RPMI7951 (cell line): ENCODE data around the gene ALPK3. TPM values are rescaled to one million over a fixed set of nuclear protein-coding genes. Genes with fewer than 3 reads are reported as not detected.
A peak's percentile ranks its signal among the peaks of the same experiment; 100 is the strongest.

Experiments
- DNase-seq: peaks from one replicate; pipeline ENCODE4 v3.0.0-alpha.2; 2012; ENCODE audit warnings: low read depth
- total RNA-seq: library from RNA; depleted of rRNA; stranded (reverse); fragments of >200 nt; shearing (Covaris generic); gene quantifications from 2 replicates; pipeline ENCODE4 v1.2.3, GENCODE V29; 2014

ALPK3 gene
- total RNA-seq, 1 experiment from 2014 or later = 0.12 TPM

- peak; percentile 22 for DNase-seq
These were observed 19.9 kb upstream of the ALPK3 start for GRCh38 chr15:84797212-84797611.

DNA sequence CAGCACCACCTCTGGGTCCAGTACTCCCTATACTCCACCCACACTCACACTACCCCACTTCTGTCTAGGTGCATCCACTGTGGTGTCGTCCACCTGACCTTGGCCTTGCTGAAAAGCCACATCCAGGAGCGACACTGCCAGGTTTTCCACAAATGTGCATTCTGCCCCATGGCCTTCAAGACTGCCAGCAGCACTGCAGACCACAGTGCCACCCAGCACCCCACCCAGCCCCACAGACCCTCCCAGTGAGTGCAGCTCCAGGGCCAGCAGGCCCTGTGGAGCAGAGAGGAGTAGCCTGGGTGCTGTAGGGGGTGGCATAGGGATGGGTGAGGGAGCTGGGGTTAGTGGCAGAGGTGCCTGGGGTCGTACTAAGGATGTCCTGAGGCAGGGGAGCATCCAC lies 19.4 kb upstream of the ALPK3 start:
- DNase-seq = no peak

DNA sequence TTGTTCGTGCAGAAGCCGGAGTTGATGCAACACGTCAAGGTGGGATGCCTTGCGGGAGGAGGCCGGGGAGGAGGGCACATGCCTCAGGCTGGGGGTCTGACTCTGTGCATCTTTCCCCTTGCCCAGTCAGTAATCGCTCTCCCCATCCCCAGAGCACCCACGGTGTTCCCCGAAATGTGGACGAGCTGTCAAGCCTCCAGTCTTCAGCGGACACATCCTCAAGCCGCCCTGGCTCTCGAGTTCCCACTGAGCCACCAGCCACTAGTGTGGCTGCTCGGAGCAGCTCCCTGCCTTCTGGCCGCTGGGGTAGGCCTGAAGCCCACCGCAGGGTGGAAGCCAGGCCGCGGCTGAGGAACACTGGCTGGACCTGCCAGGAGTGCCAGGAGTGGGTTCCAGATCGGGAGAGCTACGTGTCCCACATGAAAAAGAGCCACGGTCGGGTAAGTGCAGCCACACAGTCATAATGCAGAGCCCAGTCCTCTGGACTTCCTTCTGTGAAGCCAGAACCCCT lies 18.7 kb upstream of the ALPK3 start:
- DNase-seq = no peak

DNA sequence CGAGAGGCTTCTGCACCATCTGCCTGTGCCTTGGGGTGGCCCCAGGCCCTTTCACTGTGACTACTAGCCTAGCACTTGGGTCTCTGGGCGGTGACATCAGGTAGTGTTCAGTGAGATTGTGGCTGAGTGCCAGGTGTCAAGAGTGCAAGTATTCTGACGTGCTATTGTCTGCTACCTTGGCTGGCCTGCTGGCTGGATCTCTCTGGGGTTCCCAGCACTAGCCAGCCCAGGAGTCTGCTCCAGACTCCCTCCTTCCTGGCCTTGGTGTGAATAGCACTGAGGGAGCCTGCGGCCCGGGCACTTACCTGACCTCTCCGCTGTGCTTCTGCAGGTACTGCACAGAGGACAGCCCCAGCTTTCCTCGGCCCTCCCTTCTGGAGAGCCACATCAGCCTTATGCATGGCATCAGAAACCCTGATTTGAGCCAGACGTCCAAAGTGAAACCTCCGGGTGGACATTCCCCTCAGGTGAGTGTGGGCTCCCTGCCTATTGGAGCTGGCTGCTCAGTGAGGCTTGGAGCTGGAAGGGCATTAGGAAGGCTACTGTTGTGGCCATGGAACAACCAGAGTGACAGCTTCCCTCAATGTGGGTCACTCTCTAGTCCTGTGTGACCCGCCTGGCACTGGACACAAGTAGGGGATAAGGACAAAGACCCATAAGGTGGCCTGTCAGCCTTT lies 17.5 kb upstream of the ALPK3 start:
- no peak for DNase-seq

GRCh38 chr15:84800365-84800806 lies 16.8 kb upstream of the ALPK3 start:
- DNase-seq = no peak

- no peak for DNase-seq
These were observed 12.9 kb upstream of the ALPK3 start for GRCh38 chr15:84804005-84804900.

DNA sequence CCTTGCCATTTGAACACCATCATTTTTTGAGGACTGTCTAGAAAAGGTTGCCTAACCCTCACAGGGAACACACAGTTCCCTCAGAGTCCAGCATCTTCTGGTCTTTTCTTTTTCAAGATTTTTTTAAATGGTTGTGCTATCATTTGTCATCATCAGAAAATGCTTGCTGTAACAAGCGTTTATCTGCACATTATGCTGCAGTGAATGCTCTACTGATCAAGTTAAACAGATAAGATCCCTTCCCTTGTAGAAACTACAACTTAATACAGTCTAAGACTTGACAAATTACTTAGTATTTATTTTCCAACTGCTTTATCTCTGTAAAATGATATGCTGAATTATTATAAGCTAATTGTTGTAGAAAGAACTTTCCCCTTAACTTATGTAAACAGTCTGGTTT lies 11.9 kb upstream of the ALPK3 start:
- DNase-seq = no peak

GRCh38 chr15:84807228-84807627 lies 9.9 kb upstream of the ALPK3 start:
- no peak for DNase-seq

DNA sequence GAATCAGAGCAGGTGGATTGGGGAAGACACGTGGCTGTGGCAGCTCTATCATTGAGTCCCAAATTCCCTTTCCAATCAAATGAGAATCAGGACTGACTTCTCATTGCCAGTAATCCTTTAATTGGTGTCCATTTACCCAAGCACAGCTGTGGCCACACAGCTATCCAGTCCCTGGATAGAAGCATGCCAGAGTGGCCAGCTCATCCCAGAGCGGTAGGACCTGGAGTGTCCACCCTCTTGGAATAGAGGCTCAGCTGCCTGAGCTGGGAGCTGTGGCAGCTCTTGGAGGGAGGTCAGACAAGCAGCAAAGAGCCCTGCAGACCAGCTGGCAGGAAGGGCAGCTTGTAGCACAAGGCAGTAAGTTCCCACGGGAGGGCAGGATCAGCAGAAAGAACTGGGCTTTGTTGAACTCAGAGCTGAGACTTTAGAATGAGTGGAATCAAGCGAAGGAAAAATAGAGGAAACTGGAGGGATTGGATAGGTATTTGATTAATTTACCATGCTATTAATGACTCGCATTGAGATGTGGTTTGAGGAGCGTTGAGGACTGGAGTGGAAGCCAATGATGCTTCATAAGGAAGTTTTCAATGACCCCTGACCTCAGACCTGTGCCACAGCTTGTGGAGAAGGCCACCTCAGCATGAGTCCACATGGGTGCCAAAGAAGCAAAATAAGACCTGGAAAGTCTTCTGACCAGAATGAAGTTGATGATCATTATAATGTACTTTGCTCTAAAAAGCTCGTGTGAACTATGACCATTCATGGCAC lies 6.9 kb upstream of the ALPK3 start:
- peak; percentile 22 for DNase-seq

DNA sequence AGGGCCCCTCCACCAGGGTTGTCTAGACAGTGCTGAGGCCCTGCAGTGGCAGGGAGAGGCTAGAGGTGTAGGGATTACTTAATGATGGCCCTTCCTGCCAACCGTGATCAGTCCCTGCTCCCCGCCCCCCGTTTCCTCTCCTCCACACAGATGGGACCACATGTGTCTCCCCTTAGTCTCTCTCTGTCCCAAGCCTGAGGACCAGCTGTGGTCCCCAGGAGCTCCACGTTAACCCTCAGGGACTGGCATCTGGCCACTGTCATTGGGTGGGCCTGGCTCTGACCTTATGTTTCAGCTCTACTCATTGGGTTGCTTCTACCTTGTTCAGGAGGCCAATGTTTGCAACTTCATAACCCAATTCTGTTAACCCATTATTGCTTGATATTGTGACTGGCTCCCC lies 6.0 kb upstream of the ALPK3 start:
- DNase-seq = no peak

- DNase-seq = no peak
These were observed 5.3 kb upstream of the ALPK3 start for GRCh38 chr15:84811828-84812227.

DNA sequence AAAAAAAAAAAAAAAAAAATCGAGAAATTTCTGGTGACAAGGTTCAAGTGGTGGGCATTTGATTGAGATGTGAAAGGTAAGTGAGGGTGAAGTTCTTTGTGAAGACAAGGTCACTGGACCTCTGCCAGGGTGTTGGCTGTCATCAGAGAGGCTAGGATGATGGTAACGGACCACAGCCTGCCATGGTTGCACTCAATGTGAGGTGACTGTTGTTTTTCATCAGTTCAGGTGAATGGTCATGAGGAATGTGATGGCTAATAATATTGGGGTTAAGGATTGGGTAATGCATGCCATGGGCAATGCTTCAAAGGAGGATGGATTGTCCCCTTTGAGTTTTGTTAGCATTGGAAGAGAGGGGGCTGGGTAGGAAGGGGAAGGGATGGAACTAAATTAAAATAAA lies 4.3 kb upstream of the ALPK3 start:
- no peak for DNase-seq

GRCh38 chr15:84813435-84813834 lies 3.7 kb upstream of the ALPK3 start:
- DNase-seq = no peak

- no peak for DNase-seq
These were observed 3.2 kb upstream of the ALPK3 start for GRCh38 chr15:84813931-84814330.

- no peak for DNase-seq
These were observed 2.2 kb upstream of the ALPK3 start for GRCh38 chr15:84814916-84815315.

GRCh38 chr15:84817466-84818081 lies 418 bp downstream of the ALPK3 start:
- DNase-seq = no peak

- peak; percentile 47 for DNase-seq
These were observed 1.3 kb downstream of the ALPK3 start for GRCh38 chr15:84818261-84819131.

DNA sequence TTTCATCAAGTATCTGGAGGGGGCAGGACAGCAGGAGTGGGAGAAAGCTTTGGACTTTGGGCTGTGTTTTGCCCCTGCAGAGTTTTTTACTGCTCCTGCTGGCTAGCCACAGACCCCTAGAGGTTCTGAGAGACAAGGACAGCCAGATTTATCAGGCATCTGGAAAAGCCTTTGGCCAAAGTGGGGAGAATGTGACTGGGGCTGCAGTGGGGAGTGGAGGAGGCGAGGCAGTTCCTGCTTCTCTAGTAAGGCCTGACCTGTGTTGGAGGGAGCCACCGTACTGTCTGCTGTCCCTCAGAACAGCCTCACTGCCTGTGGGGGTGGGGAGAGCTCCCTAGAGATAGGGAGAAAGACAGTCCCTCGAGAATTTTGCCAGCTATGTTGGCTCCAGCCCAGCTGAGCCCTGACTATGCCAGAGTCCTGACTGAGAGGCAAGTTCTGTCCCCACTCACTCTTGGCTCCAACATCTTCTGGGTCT lies 2.2 kb downstream of the ALPK3 start:
- DNase-seq = no peak

- DNase-seq = no peak
These were observed 2.6 kb downstream of the ALPK3 start for GRCh38 chr15:84819791-84820190.

DNA sequence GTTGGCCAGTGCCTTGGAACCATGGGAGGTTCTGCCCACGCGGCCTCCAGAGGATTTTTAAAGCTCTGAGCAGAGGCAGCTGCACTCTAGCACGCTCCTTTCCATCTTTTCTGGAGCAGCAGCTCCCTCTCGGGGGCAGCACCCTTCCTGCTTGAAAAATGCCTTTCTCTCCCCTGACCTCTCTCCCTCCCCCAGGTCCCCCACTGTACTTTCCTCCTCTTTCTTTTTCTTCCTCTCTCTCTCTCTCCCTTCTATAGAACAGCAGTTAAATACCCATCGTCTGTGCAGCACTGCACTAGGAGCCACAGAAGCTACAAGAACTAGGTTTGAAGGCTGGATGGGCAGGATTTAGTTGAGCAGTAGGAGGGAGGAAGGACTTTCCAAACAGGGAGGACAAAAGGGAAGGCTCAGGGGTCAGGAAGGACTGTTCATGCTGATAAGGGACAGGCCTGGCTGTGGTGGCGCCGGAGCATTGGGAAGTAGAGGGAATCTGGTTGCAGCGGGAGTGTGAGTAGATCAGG lies 4.4 kb downstream of the ALPK3 start:
- DNase-seq = no peak
